HG03103 (cell line): ENCODE measurements around the gene FEM1B.

Source experiments
- ATAC-seq: cut with Tn5 transposase; IDR thresholded peaks from one replicate; pipeline ENCODE4 v1.9.1; 2021; ENCODE audit warnings: low read depth; ENCODE audit not compliant: unreplicated experiment

Gene FEM1B

DNA sequence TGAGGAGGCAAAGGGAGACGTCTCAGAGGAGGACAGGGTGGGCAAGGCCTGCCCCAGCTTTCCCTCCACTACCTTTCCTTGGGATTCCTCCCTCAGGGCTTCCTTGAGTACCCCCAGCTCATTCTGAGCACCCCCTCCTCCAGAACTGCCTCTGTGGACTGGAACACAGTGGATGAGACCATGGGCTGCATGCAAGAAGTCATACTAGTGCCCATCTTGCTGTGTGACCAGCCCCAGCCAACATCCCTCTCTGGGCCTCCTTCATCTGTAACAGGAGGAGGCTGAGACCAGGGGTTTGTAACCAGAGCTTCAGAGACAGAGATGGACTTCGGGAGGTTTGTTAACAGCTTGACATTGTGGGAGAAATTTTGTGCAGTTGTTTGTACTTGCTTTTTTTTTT is 25.6 kb downstream of the FEM1B start:
- ATAC-seq, result no peak

DNA sequence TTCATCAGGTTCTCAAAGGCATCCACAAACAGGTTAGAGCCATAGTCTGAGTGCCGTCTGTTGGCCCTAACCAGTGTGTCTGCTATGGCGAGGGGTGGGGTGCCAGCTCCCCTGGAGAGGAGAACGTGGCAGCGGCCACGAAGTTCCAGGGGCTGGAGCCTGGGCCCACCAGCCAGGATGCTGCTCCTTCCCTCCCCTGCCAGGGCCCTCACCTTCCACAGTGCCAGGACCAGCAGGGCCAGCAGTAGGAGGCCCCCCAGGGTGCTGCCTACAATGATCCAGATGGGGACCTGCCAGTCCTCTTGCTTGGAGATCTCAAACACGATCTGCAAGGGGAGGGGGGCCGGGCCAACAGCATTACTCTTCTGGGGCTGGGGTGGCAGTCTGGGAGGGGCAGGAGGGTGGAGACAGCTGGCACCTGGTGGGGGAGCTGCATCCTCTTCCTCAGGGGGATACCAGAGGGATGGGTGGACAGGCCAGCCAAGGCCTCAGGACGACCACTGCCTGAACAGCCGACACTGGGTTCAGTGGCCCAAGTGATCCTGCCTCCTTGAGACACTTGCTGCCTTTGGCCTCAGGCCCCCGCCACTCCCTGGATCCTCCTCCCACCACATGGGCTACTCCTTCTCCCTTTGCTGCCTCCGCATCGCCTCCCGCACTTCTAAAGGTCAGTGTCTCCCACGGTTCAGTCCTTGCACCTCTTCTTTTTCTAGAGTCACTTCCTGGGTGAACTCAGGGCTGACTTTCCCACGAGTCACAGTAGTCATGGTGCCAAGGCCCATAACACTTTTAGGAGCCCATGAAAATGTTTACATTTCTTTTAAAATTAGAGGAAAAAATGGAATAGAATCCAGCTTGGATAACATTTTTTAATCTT is 26.3 kb downstream of the FEM1B start:
- no peak for ATAC-seq

DNA sequence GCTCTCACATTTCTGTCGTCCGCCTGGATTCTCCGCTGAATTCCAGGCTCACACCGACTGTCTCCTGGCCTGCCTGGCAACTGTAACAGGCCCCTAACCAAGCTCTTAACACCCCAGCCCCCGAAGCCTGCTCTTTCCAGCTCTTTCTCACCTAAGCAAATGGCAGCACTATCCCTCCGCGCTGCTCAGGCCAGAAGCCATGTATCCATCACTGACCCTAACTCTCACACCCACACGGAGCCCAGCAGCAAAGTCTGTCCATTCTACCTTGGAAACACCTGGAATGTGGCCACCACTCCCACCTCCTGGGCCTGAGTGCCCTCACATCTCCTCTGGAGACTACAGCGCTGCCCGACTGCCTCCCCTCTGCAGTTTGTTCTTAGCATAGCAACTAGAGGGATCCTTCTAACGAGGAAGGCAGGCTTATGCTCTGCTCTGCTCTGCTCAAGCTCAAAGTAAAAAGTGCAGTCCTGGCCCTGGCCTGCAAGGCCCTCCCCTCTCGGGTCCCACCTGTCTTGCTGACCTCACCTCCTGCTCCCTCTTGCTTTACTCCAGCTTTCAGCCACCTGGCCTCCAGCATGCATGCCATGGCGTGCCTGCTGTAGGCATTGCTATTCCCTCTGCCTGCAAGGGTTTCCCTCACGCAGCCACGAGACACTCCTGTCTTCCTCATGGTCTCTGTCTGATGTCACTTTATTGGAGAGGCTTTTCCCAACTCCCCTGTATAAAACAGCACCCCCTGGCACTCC is 27.2 kb downstream of the FEM1B start:
- no peak for ATAC-seq

DNA sequence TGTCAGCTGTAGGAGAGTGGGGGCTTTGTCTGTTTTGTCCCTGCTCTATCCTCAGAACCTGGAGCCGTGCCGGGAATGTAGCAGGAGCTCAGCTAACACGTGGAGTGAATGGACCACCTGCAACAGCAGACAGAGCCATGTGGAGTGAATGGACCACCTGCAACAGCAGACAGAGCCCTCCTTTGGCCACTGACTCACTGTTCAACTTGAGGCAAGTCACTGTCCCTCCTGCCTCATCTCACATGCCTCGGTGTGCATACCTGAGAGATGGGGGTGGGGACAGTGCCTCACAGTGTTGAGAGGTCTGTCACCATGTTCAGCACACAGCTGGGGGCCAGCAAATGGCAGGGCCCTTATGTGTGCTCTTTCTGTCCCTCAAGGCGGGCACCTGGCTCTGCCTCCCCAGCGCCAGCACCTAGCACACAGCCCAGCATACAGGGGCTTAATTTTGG is 27.9 kb downstream of the FEM1B start:
- ATAC-seq, result no peak

DNA sequence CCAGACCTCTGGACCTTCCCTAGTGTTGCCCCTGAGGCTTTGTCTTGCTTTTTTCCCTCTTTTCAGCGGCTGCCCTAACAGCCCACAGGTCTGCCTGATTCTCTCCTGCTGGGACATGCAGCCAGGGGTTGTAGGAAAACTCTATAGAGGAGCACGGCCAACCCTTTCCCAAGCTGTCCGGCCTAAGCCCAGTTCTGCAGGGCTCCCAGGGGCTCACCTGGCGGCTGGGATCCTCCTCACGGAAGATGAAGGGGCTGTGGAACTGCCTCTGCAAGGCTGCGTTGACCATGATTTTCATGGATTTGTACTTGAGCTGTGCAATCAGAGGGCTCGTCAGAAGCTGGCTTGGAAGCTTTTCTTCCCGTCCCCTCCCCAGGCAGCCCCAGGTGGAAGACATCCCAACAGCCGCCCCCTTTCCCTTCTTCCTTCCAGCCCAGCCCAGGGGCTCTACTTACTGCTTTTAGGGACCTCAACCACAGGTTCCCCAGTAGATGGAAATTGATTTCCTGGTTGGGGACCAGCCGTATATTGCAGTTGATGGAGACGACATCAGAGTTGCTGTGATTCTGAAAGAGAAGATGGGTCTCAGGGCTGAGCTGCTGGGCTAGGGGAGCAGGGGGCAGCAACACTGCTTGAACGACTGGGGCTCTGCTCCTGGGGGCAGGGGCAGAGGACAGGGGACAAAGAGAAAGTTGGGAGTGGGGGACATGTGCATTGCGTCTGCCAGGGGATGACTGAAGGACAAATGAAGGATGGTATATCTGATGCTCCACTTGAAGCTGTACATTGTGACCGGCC is 29.8 kb downstream of the FEM1B start:
- ATAC-seq, result no peak

DNA sequence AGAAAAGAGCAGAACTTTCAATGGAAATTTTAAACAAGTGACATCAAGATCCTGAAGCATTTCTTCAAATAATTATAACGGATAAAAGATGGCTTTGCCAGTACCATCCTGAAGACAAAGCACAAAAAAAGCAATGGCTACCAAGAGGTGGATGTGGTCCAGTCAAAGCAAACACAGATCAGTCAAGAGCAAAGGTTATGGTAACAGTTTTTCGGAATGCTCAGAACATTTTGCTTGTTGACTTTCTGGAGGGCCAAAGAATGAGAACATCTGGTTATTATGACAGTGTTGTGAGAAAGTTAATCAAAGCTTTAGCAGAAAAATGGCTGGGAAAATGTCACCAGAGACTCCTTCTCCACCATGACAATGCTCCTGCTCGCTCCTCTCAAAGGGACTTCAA is 31.5 kb downstream of the FEM1B start:
- ATAC-seq, result no peak

DNA sequence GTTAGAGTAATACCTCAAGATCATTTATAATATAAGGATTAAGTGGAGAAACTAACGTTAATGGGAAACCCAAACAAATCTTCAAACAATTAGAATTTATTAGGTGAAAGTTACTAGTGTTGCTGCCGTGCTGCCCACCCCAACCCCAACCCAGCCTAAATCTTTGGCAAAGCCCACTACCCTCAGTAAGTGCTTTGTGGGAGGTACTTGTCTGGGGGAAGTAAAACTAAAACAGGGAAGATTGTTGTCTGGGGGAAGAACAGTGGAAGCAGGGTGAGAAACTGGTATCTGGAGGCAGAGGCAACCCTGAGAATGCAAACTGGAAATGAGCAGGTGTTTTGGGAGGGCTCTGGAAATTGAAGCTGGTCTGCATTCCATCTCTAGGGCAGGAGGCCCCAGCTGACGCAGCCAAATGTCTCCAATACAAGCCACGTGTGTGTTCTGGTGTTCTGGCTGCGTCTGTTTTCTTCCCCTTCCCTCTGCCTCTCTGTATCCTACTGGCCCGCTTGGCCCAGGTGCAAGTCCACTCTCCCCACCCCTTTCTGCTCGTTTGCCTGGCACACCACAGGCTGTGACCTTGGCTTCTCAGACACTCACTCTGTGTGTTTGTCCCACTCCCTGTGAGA is 32.7 kb downstream of the FEM1B start:
- no peak for ATAC-seq

DNA sequence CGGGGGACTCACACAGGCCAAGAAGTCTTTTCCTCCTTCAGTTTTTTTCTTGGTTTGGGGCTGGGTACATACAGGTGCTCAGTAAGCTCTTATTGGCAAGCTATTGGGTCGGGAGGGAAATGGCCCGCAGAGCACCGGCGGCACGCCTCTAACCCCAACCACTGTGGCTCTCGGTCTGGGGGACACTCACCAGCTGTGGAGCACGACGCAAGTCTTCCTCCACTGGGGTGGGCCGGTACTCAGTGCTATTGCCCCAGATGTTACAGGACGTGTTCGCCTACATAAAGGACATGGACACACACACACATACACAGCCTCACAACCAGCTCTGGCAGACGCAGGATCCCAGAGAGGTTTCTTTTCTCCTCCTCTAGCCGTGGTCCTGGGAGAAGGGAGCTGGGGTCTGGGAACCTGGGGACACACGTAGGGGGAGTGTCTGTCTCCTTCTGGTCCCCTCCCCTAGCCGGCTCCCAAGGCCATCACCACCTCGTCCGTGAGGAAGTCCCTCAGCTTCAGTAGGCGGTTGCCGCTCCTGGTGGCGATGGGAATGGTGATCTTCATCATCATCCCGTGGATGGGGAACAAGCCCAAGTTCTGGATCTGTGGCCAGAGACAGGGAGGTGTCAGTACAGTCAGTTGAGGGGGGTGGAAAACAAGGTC is 33.4 kb downstream of the FEM1B start:
- no peak for ATAC-seq

DNA sequence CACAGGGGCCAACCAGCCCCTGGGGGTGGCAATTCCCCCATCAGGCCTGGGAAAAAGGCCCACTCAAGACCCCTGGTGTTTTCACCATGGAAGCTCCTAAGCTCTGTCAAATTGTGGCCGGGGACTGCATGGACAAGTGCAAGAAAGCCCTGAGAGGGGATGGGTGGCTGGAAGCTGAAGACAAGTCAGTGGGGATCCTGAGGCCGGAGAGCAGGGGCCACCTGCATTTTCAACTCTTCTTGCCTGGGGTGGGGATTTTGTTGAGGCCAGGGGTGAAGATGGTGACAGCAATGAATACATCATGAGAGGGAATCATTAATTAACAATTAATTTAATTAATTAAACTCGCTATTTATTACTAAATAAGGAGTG is 33.9 kb downstream of the FEM1B start:
- ATAC-seq, result no peak

DNA sequence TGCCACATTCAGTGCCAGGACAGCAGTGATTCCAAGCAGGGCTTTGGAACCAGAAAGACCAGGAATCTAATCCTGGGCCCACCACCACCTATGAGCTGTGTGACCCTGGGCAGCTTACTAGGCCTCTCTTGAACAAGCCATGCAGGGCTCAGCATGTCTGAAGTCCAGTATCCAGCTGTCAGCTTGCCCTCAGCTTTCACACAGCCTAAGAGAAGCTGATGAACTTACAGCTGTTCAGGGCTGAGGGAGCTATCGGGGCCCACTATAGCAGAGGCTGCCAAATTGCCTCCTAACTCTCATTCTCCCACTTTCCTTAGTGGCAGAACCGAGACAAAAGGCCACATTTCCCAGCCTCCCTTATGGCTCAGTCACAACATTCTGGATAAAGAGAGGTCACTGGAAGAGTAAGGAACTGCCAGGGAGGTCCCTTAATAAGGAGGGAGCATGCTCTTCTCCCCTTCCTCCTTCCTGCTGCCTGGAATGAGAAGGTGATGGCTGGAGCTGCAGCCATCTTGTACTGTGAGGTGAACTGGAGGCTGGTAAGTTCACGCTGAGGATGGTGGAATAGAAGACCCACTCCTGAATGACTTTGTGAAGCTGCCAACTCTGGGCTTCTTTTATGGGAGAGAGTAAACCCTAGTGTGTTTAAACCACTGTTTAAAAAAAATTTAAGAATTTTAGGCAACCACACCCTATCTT is 34.5 kb downstream of the FEM1B start:
- no peak for ATAC-seq

DNA sequence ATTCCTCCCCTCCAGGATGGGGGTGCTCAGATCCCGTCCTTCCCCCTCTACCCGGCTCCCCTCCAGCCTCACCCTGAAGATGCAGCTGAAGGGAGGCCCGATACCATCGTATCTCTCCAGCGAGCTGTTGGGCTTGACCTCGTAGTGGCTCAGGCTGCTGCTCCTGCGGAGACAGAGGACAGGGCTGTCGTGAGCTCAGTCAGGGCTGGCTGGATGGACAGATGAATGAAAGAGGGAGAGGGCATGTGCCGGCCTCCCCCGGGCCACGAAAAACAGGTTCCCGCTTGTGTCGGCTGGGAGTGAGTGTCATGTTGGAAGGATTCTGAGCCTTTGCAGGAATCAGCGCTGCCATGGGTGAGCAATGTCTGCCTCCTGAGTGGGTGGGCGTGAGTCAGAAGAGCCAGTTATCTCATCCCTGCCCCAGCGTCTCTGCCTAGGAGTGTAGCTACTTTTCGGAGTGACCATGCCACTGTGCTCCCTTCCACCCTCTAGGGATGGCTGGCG is 35.2 kb downstream of the FEM1B start:
- no peak for ATAC-seq

DNA sequence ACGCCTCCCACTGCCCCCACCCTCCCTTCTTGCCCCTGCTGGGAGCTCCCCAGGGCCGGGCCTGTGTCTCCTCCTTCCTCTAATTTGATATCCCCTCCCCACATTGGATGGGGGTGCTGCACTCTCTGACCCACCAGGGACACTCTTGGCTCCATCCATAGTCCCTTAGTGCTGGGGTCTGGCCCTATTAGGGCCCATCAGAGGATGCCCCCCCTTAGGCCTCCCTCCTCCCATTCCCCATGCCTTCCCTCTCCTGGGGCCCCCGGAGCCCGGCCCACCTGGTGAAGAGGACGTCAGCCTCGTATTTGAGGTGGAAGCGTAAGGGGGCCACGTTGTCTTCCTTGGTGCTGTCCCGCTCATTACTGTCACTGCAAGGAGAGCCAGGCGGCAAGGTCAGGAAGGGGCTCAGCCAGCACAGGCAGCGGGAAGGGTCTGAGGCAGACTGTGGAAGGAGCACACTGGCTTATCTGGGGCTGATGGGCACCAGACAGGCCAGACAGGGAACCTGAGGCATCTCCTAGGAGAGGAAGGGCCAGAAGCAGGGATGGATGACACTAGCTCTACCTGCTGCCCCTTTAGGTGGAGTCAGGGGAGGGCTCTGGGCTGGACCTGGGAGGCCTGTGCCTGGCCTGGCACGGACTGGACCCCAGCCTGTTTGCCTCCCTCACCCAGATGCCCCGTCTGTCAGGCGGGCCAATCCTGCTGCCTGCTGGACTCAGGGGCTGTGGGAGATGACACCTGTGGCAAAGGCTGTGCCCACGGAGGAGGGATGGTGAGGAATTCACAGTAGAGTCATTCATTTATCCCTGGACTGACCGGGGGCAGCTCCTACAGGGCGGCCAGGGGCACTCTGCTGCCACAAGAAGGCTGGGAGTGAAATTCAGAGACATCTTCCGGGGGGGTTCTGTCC is 36.2 kb downstream of the FEM1B start:
- no peak for ATAC-seq

DNA sequence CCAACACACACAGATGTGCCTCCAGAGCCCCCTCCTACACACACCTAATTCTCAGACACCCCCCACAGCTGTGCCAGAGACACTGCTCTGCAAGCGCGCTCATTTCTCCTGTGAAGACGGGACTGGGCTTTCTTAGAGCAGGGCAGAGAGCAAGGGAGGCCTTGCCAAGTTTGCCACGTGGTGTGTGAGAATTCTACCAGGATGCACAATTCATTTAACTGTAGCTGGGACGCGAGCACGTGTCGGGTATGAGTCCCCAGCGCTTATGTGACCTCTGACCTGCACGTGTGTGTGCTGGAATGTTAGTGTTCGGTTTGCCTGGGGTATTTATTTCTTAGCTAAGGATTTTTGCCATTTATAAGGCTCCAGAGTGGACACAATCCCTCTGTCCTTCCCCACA is 37.0 kb downstream of the FEM1B start:
- no peak for ATAC-seq

DNA sequence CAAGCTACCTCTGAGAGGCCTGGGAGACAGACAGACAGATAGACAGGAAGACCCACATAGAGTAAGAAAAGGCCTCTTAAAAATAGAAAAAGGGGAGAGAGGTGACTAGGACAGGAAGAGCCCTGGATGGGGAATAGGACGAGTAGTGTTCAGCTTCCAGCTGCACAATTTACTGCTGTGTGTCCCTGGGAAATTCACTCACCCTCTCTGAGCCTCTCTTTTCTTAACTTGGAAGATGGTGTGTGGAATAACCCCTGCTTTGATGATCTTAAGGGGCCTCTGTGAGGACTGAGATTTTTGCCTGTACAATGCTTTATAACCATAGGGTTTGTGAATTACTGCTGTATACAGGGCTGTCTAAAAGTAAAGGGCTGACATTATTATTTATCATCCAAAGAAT is 37.5 kb downstream of the FEM1B start:
- no peak for ATAC-seq

DNA sequence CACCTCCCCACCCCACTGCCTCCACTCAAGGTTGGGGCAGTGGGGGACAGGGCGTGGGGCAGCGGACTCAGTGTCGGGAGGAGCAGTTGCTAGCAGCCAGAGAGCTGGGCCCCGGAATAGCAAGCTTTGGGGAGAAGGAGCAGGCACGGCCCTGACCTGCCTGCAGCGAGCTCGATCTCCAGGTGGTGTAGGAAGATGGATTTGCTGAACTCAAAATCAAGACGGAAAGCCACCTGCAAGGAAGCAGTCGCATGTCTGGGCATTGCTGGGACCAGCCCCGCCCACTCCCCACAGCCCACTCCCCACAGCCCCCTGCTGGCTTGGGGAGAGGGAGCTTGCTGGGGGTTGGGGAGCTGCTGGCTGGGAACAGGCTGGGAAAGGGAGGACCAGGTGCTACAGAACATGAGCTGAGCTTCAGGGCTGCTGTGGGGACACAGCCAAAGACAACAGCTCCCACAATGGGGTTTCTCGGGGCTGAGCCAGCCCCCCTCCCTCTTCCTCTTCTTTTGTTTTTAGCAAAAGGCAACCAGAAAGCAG is 38.0 kb downstream of the FEM1B start:
- no peak for ATAC-seq

DNA sequence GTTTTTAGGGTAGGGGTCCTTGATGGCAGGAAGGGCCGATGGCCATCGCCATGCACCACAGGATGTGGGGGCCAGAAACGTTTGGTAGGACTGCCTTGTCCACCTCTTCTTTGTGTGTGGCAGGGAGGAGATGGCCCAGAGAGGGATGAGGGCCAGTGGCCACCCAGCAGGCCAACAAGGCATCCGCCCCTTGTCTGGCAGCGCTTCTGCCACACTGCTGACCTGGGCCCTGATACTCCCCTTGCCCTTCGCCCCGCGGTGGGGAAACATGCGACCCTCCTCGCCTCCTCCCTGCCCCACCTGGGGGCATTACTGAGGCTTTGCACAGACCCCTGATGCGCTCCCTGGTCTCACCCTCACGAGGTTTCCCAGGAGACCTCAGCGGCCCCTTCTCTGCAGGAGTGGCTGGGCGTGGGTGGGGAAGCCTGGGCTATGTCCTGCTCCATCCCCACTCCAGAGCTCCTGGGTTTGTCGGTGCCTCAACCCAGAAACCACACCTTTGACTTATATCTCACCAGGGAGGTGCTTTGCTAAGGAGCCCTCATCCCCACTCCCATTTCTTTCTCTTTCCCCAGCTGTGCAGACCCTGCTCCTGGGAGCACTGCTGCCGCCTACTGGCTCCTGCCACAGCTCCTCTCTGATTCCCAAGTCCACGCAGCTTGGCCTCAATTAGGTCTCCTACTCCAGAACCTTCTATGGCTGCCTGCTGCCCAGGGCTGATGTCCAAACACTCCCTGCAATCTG is 38.7 kb downstream of the FEM1B start:
- no peak for ATAC-seq

DNA sequence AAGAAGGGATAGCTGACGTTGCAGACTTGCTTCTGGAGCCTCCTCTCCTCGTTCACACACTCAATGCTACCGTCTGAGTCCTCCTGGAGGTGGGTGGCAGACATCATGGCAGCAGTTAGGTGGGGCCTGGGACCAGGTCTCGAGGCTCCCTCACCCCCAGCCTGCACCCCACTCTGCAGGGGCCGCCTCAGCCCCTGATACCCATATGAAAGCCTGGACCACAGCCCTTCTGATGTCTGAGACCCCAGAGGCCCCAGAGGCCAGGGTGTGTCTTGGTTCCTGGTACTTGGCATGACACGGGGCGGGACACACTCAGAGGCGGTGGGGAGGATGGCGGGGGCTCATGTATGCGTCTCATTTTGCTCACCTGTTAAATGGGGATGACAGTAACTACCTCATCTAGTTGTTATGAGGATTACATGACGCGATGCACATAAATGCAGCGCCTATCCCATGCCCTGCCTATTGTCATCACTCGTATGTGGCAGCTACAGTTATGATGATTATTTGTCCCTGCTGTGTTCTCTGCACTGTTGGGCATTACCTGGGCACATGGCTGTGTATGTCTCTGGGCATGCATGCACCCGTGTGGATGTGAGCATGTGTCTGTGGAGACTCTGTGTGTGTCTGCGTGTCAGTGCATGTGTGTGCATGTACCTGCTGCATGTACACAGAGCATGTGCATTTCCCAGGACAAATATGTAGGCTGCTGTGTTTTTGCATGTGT is 39.9 kb downstream of the FEM1B start:
- ATAC-seq, result no peak
